RWPE1 (cell line): ENCODE data around the gene VANGL2.

Source experiments
- CTCF ChIA-PET: fragments of 350-600 bp; sonication (Branson Sonifier 250); formaldehyde crosslinking; extraction: SDS; loops from one replicate; lab custom pipeline; 2021; lab: Yijun Ruan, JAX
- POLR2A ChIA-PET: fragments of 400-600 bp; formaldehyde crosslinking; extraction: SDS; loops from one replicate; lab custom pipeline; 2020; ENCODE audit warnings: antibody characterized with exemption; ENCODE audit not compliant: low non-redundant PET; lab: Yijun Ruan, JAX
- DNase-seq: peaks from one replicate; pipeline ENCODE4 v3.0.0; 2012; ENCODE audit warnings: low spot score
- H3K27ac ChIP-seq: fragments of 450-650 bp; 2 replicates; pipeline ENCODE4 v1.5.1; 2017
- CTCF ChIP-seq: fragments of 450-650 bp; conservative IDR thresholded peaks from 2 replicates; pipeline ENCODE4 v1.5.1; 2017; ENCODE audit warnings: low read depth, mild to moderate bottlenecking

The VANGL2 gene

GRCh38 chr1:160449494-160449893, 49.1 kb downstream of the VANGL2 start:
- no peak for DNase-seq
- ChIA-PET POLR2A (no interaction called here), CTCF (interaction anchor here (0.7 kb wide), 1 partner anchor 1397 kb away, joined by 3 read pairs; no protein-coding TSS in a partner anchor)
- TF ChIP-seq CTCF, result no peak
- H3K27ac ChIP-seq, result no peak overlapping the region

GRCh38 chr1:160451119-160451858, 50.9 kb downstream of the VANGL2 start:
- TF ChIP-seq CTCF, result no peak
- POLR2A ChIA-PET, result no interaction called here
- CTCF ChIA-PET, result interaction anchor here (1.1 kb wide), 1 partner anchor 17 kb away, joined by 3 read pairs; no protein-coding TSS in a partner anchor
- no peak overlapping the region for H3K27ac ChIP-seq
- DNase-seq, result no peak

GRCh38 chr1:160451859-160452232, 51.5 kb downstream of the VANGL2 start:
- no peak overlapping the region for H3K27ac ChIP-seq
- CTCF ChIA-PET, result interaction anchor here (1.1 kb wide), 1 partner anchor 16 kb away, joined by 3 read pairs; no protein-coding TSS in a partner anchor
- no peak for DNase-seq
- no peak for TF ChIP-seq CTCF
- POLR2A ChIA-PET, result no interaction called here

- CTCF ChIA-PET, result interaction anchor here (0.6 kb wide), 1 partner anchor 77 kb away, joined by 3 read pairs; no protein-coding TSS in a partner anchor
- DNase-seq, result no peak
- H3K27ac ChIP-seq, result no peak overlapping the region
- POLR2A ChIA-PET, result no interaction called here
- TF ChIP-seq CTCF, result no peak
These were observed 53.1 kb downstream of the VANGL2 start for GRCh38 chr1:160453443-160453842.

- ChIA-PET CTCF (interaction anchor here (0.7 kb wide), 1 partner anchor 138 kb away, joined by 3 read pairs; no protein-coding TSS in a partner anchor), POLR2A (no interaction called here)
- no peak for DNase-seq
- no peak overlapping the region for H3K27ac ChIP-seq
- no peak for TF ChIP-seq CTCF
These were observed 54.2 kb downstream of the VANGL2 start for GRCh38 chr1:160454371-160455152.

GRCh38 chr1:160455153-160455517, 54.8 kb downstream of the VANGL2 start:
- POLR2A ChIA-PET, result no interaction called here
- no peak overlapping the region for H3K27ac ChIP-seq
- no peak for TF ChIP-seq CTCF
- CTCF ChIA-PET, result interaction anchor here (0.7 kb wide), 1 partner anchor 138 kb away, joined by 3 read pairs; no protein-coding TSS in a partner anchor
- DNase-seq, result no peak
